IMR-90 (cell line): ENCODE measurements around the gene MROH8.

Experiments used
- CHD1 ChIP-seq: IDR thresholded peaks from 2 replicates; pipeline ENCODE4 v1.6.1; 2012; ENCODE audit warnings: low read depth, low read length, improper control_type of control experiment
- CTCF ChIP-seq: conservative IDR thresholded peaks from 2 replicates; pipeline ENCODE4 v1.5.1; 2012; ENCODE audit warnings: mild to moderate bottlenecking, low read depth, low read length, improper control_type of control experiment
- MXI1 ChIP-seq: IDR thresholded peaks from 2 replicates; pipeline ENCODE4 v1.6.1; 2012; ENCODE audit warnings: low read depth, mild to moderate bottlenecking, low read length, moderate library complexity, borderline replicate concordance
- POLR2A ChIP-seq: IDR thresholded peaks from 2 replicates; pipeline ENCODE4 v1.6.1; 2012; ENCODE audit warnings: mild to moderate bottlenecking, low read depth, low read length
- RAD21 ChIP-seq: IDR thresholded peaks from 2 replicates; pipeline ENCODE4 v1.6.1; 2012; ENCODE audit warnings: low read length, improper control_type of control experiment
- RCOR1 ChIP-seq: IDR thresholded peaks from 2 replicates; pipeline ENCODE4 v1.6.1; 2012; ENCODE audit warnings: mild to moderate bottlenecking, low read length, improper control_type of control experiment; ENCODE audit not compliant: insufficient replicate concordance

GRCh38 chr20:37120497-37120896 is 58.9 kb downstream of the MROH8 start:
- no peak for TF ChIP-seq CTCF
- no peak for TF ChIP-seq RCOR1
- no peak for TF ChIP-seq MXI1
- TF ChIP-seq CHD1 = no peak
- TF ChIP-seq RAD21 = no peak
- no peak for TF ChIP-seq POLR2A
